GM15510 (cell line): ENCODE measurements around the gene CDH12.

ENCODE experiments used
- POLR2A ChIP-seq: IDR thresholded peaks from 3 replicates; pipeline ENCODE4 v1.6.1; 2011; ENCODE audit warnings: borderline replicate concordance; ENCODE audit not compliant: insufficient read length; ENCODE audit errors: extremely low read depth

CDH12 gene

GRCh38 chr5:21711866-21712758 is 1141.0 kb downstream of the CDH12 start:
- no peak for TF ChIP-seq POLR2A

GRCh38 chr5:21709770-21710169 is 1143.4 kb downstream of the CDH12 start:
- no peak for TF ChIP-seq POLR2A

- TF ChIP-seq POLR2A = no peak
These were observed 1148.0 kb downstream of the CDH12 start for GRCh38 chr5:21704974-21705668.

GRCh38 chr5:21701317-21701716 is 1151.8 kb downstream of the CDH12 start:
- no peak for TF ChIP-seq POLR2A
